GM12891 (cell line): ENCODE results near the gene BICC1.

Source experiments
- POLR2A ChIP-seq: IDR thresholded peaks from 2 replicates; pipeline ENCODE4 v1.6.1; 2011; ENCODE audit warnings: low read depth, low read length, control low read depth
- POLR2AphosphoS5 ChIP-seq: IDR thresholded peaks from 2 replicates; pipeline ENCODE4 v1.6.1; 2011; ENCODE audit warnings: low read depth, low read length, control low read depth
- POU2F2 ChIP-seq: IDR thresholded peaks from 2 replicates; pipeline ENCODE4 v1.6.1; 2011; ENCODE audit warnings: low read depth, mild to moderate bottlenecking, control low read depth, low read length, moderate library complexity
- SPI1 ChIP-seq: IDR thresholded peaks from 2 replicates; pipeline ENCODE4 v1.6.1; 2011; ENCODE audit warnings: low read depth, low read length, control low read depth
- TAF1 ChIP-seq: IDR thresholded peaks from 2 replicates; pipeline ENCODE4 v1.6.1; 2011; ENCODE audit warnings: low read depth, low read length, control low read depth

GRCh38 chr10:58867683-58868082 is 355.0 kb downstream of the BICC1 start:
- TF ChIP-seq POLR2A (no peak), POU2F2 (no peak), TAF1 (no peak), POLR2AphosphoS5 (no peak), SPI1 (peak; percentile 86)
